Left ventricle myocardium inferior (tissue), 1 donor: ENCODE results near the gene NELL1. TPM values are rescaled to one million over a fixed set of nuclear protein-coding genes. Genes with fewer than 3 reads are reported as not detected.

Experiments
- DNase-seq: peaks from one replicate; pipeline ENCODE4 v3.0.0-alpha.2; 2020
- H3K27ac ChIP-seq: fragments of 200-600 bp; replicated peaks from 2 replicates; pipeline ENCODE4 v1.8.0; 2021
- H3K27me3 ChIP-seq: fragments of 200-600 bp; 2 replicates; pipeline ENCODE4 v1.8.0; 2021; ENCODE audit warnings: low read depth
- H3K36me3 ChIP-seq: fragments of 200-600 bp; 2 replicates; pipeline ENCODE4 v1.8.0; 2021
- H3K4me1 ChIP-seq: fragments of 200-600 bp; 2 replicates; pipeline ENCODE4 v1.8.0; 2021
- H3K4me3 ChIP-seq: fragments of 200-600 bp; 2 replicates; pipeline ENCODE4 v1.8.0; 2021; ENCODE audit warnings: mild to moderate bottlenecking, moderate library complexity
- H3K9me3 ChIP-seq: fragments of 200-600 bp; replicated peaks from 2 replicates; pipeline ENCODE4 v1.8.0; 2021
- CTCF ChIP-seq: fragments of 200-600 bp; IDR thresholded peaks from 2 replicates; pipeline ENCODE4 v1.8.0; 2021; ENCODE audit warnings: antibody characterized with exemption, mild to moderate bottlenecking, borderline replicate concordance
- intact Hi-C: fragments of 100-400 bp; cut with micrococcal nuclease; formaldehyde crosslinking; loops from one replicate; pipeline ENCODE4 v1.11.0; 2022
- total RNA-seq: library from RNA; stranded (reverse); fragmentation: NEBNext Ultra II Directional; extraction: Animal tissue kit (Norgen Biotek cat#: 25700); gene quantifications from one replicate; pipeline ENCODE4 v1.2.1, GENCODE V29; 2021
- donor health status: DM: no; HTN: yes; CAD: no; lungs with severe emphysema.

Gene NELL1
- total RNA-seq, 1 donor from 2014 or later = not detected

- no peaks in the 10 kb centered on the region for H3K4me1 ChIP-seq
- intact Hi-C loops = no loop called here
- no peak overlapping the region for H3K27ac ChIP-seq
- no peak overlapping the region for H3K4me3 ChIP-seq
- no peak for TF ChIP-seq CTCF
- DNase-seq = no peak
- H3K27me3 ChIP-seq = no peaks in the 10 kb centered on the region
- H3K36me3 ChIP-seq = no peaks in the 10 kb centered on the region
- peaks cover 35% of the 10 kb centered on the region for H3K9me3 ChIP-seq
These were observed 43.5 kb downstream of the NELL1 start for GRCh38 chr11:20712912-20713311.

GRCh38 chr11:20715464-20715863 is 46.1 kb downstream of the NELL1 start:
- Histone ChIP-seq H3K27me3 (no peaks in the 10 kb centered on the region), H3K9me3 (peaks cover 17% of the 10 kb centered on the region), H3K4me3 (no peak overlapping the region), H3K4me1 (no peaks in the 10 kb centered on the region), H3K27ac (no peak overlapping the region), H3K36me3 (no peaks in the 10 kb centered on the region)
- no peak for DNase-seq
- intact Hi-C loops = no loop called here
- no peak for TF ChIP-seq CTCF

GRCh38 chr11:20715931-20716330 is 46.5 kb downstream of the NELL1 start:
- intact Hi-C loops = no loop called here
- Histone ChIP-seq H3K9me3 (peaks cover 17% of the 10 kb centered on the region), H3K27me3 (no peaks in the 10 kb centered on the region), H3K36me3 (no peaks in the 10 kb centered on the region), H3K4me1 (no peaks in the 10 kb centered on the region), H3K4me3 (no peak overlapping the region), H3K27ac (no peak overlapping the region)
- DNase-seq = no peak
- no peak for TF ChIP-seq CTCF

GRCh38 chr11:20719821-20720220 is 50.4 kb downstream of the NELL1 start:
- intact Hi-C loops = no loop called here
- Histone ChIP-seq H3K36me3 (no peaks in the 10 kb centered on the region), H3K4me1 (no peaks in the 10 kb centered on the region), H3K9me3 (no peaks in the 10 kb centered on the region), H3K27ac (no peak overlapping the region), H3K4me3 (no peak overlapping the region), H3K27me3 (no peaks in the 10 kb centered on the region)
- no peak for TF ChIP-seq CTCF
- DNase-seq = no peak

- H3K9me3 ChIP-seq = peaks cover 17% of the 10 kb centered on the region
- no peak for TF ChIP-seq CTCF
- intact Hi-C loops = no loop called here
These were observed 54.0 kb downstream of the NELL1 start for GRCh38 chr11:20723366-20723765.

GRCh38 chr11:20729597-20730105 is 60.3 kb downstream of the NELL1 start:
- no peaks in the 10 kb centered on the region for H3K36me3 ChIP-seq
- no peak overlapping the region for H3K27ac ChIP-seq
- TF ChIP-seq CTCF = no peak
- DNase-seq = no peak
- H3K9me3 ChIP-seq = peaks cover 26% of the 10 kb centered on the region
- H3K4me1 ChIP-seq = no peaks in the 10 kb centered on the region
- H3K27me3 ChIP-seq = peaks cover 10% of the 10 kb centered on the region
- intact Hi-C loops = no loop called here
- no peak overlapping the region for H3K4me3 ChIP-seq

More at GRCh38 chr11:20723366-20723765, 54.0 kb downstream of the NELL1 start:
- Histone ChIP-seq H3K4me1 (no peaks in the 10 kb centered on the region), H3K36me3 (no peaks in the 10 kb centered on the region), H3K4me3 (no peak overlapping the region), H3K27ac (no peak overlapping the region), H3K27me3 (no peaks in the 10 kb centered on the region)
- DNase-seq = no peak
